HG03280 (cell line): ENCODE data around the gene ERI3.

Experiments
- ATAC-seq: cut with Tn5 transposase; IDR thresholded peaks from one replicate; pipeline ENCODE4 v1.9.1; 2021; ENCODE audit warnings: mild to moderate bottlenecking, moderate library complexity; ENCODE audit not compliant: unreplicated experiment

The ERI3 gene

DNA sequence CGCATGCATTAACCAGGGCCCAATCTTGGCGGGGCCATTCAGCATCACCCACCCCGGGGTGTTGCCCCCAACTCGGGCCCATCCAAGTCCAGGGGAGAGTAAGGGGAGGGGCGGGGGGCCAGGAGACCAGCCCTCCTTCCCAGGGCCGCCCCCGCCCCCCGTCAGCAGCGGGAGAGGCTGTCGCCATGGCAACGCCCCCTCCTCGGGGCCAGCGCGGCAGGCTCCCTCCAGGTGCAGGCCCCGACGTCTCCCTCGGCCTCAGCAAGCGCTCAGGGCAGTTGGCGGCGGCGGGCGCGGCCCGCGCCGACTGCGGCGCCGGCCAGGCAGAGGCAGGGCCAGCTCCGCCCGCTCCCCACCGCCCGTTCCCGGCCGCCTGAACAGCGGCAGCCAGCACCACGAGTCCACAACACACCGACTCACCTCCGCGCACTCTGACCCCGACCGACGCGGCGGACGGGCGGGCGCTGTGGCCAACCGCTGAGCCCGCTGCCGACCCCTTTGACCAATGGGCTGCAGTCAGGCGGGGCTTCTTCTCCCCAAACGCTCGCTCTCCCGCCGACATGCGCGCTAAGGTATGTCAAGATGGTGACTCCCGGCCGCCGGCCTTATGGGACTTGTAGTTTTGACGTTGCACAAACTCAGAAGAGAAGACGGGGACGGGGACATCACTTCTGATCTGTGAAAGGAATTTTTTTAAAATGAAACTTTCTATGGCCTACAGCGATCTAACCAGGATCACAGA, at the start of gene ERI3:
ERI3 (minus strand) TSS at position 418 of the 742 bp plus-strand sequence; CDS start at position 187, 231 bp downstream.
- ATAC-seq, result peak; percentile 98

DNA sequence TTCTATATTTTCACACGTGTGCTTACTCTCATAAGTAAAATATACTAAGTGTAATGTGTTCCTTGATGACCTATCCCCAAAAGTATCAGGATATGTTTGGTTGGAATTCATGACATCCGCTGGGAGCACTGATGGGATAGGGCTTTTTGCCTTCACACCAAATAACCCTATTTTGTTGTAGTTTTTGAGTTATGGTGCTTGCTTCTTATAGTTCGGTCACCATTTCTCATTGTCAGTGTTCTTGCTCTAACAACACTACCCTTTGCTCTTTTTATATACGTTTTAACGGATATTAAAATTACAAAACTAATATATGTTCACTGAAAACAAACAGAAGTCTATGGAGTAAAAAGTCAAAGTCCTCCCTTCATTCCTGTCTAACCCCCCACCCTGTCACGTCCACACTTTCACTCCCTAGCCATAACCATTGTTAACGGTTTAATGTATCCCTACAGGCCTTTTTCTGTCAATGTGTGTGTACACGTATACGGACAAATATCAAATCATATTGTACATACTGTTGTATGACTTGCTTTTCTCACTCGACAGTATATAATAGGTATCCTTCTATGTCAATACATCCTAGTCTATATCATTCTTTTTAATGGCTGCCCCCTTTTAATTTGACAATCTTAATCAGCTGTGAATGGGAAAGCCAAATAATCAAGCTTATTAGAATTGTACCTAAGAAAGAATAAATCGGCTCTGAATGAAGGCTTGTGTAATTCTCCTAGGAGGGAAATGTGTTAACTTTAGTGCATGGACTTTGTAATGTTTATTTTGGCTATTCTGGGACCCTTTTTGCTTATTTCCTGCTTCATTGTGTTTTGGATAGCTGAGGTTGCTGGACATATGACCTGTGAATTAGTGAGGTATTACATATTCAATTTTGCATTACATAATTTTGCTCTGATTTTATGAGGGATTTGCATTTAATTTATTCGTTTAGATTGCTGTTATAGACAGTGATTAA, 46.5 kb upstream of the ERI3 start:
- ATAC-seq, result no peak

GRCh38 chr1:44390277-44390676, 35.2 kb upstream of the ERI3 start:
- ATAC-seq, result no peak

DNA sequence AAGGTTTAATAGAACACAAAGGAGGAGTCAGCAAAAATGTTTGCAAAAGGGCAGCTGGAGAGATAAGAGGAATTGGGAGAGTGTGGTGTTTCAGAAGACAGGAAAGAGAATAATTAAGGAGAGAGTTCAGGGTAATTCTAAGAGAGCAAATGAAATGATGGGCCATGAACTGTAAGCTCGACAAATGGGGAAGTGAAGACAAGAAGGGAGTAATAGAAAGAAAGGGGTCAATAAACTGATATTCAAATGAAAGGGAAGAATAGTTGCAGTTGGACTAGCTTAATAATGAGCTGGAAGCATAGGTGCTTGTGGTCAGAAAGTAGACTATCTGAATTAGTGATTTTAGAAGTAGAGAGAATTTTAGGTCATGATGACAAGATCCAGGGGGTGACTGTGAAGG, 34.4 kb upstream of the ERI3 start:
- ATAC-seq, result no peak

- no peak for ATAC-seq
Observed at GRCh38 chr1:44388551-44388950, 33.5 kb upstream of the ERI3 start.

- ATAC-seq, result no peak
Observed at GRCh38 chr1:44380666-44381177, 25.7 kb upstream of the ERI3 start.

DNA sequence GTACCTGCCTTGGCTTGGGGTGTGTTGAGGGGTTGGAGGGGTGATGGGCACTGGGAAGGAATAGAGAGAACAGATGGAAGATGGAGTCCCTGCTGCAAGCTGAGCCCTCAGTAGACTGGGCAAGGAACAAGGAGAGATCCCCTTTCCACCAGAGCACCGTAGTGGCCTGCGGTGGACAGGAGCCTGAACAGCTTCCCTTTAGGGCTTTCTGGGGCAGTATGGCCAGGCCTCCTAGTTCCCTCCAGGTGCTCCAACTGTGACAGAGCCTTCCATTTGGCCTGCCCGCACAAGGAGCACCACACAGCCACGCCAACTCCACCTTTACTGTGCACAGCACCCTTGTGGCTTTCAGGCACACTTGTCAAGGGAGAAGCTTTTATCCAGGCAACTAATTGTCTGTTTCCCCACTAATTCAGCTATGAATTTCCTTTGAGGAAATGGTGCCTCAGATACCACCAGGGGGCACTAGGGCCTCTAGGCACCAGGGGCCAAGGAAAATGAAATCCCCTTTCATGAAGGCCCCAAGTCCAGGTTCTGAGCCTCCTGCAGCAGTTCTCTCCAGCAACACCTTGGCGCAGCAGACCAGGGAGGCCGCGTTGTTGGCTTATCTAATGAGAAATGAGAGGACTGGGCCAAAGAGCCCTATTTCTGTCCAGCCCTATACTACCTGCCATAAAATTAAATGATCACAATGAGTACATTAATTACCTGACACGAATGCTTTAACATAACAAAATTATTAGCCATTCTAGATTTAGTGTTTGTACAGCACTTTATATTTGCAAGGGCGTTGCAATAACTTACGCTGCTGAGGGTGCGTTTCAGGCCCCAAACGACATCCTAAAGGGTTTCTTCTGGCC, 23.1 kb upstream of the ERI3 start:
- ATAC-seq, result no peak

- ATAC-seq, result no peak
Observed at GRCh38 chr1:44375547-44375946, 20.5 kb upstream of the ERI3 start.

GRCh38 chr1:44371206-44371605, 16.1 kb upstream of the ERI3 start:
- ATAC-seq, result no peak

- ATAC-seq, result no peak
Observed at GRCh38 chr1:44368471-44369151, 13.6 kb upstream of the ERI3 start.

GRCh38 chr1:44367944-44368343, 12.9 kb upstream of the ERI3 start:
- ATAC-seq, result no peak

DNA sequence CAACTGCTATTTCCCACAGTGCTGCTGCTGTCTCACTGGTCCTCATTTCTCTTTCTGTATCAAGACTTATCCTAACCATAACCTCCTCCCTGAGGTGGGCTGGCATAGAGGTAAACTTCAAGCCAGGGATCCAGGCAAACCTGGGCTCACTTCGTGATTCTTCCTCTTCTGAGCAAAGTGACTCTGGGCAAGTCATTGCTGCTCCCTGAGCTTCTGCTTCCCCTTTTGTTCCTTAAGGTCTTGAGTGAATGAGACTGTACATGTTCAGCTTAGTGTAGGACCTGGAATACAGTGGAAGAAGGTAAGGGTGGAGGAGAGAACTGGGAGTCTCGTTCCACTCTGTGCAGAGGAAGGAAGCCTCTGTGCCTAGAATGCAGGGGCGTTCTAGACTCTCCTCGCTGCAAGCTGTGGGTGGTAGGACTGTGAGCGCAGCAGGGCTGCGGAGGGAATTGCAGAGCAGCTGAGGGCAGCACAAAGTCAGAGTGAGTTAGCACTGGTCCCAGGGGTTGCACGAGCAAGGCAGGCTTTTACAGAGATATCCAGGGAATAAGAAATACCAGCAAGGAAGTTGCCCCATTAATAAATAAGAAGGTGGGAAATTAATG, 11.4 kb upstream of the ERI3 start:
- ATAC-seq, result no peak

DNA sequence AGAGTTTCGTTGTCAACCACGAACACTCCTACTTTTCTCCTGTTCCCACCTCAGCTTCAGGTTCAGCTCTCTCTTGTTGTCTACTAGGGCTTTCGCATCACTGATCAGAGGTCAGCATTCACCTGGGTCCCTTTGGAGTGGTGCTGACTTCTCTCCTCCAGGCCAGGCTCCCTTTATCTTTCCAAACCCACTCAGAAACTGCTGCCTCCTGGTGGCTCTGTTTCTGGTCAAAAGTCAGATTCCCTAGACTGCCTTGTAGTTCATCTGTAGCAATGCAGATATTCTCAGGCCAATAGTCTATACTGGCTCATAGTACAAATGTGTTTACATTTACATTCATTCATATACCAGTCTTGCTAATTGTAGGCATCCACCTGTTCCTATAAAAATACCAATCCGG, 6.4 kb upstream of the ERI3 start:
- no peak for ATAC-seq

GRCh38 chr1:44359234-44359935, 4.3 kb upstream of the ERI3 start:
- no peak for ATAC-seq

DNA sequence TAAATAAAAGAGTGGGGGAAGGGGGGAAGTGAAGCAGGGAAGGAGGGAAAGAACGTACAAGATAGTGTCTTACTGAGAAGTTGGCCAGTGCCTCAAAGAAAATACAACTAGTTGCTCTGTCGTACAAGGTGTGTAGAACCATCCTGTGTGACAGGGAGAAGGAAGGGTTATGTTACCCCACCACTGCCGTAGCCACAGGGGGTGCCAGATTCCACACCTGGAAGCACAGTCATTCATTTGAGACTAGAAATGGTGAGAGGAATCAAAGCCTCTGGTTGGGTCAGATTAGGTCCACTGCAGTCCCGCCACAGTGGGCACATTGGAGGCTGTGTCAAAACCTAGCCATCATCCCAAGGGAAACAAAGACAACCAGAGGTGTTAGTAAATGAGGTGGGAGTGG, 2.7 kb upstream of the ERI3 start:
- no peak for ATAC-seq

- ATAC-seq, result no peak
Observed at GRCh38 chr1:44355582-44356305, 687 bp upstream of the ERI3 start.

DNA sequence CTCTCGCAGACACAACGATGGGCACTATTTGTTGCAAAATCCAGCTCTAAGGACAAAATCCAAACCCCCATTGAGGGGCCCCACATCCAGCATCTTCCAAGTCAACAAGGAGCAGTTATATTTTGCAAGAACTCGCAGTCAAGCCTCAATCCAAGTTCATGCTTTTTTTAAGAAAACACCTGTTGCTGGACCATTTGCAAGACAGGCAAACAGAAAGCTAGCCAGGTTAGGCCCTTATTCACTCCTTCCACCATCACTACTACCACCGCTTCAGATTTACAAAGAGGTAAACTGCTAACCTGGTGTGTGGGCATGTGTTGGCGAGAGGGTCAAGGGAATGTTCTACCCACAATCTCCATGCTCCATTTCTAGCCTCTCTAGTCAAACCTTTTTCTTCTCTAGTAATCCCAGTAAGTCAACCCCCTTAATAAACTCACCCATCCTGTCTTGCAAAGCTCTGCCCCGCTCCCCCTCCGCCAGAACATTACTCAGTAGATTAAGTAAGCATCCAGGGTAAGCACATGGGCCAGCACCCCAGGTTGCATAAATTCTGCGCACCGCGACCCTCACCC, 703 bp downstream of the ERI3 start:
- ATAC-seq, result no peak

- ATAC-seq, result no peak
Observed at GRCh38 chr1:44353604-44354003, 1.5 kb downstream of the ERI3 start.
